Kidney epithelial cell (primary cell): Measurements from ENCODE around the gene LMNB1. TPM values are rescaled to one million over a fixed set of nuclear protein-coding genes. Genes with fewer than 3 reads are reported as not detected.
A peak's percentile ranks its signal among the peaks of the same experiment; 100 is the strongest.

Experiments used
- DNase-seq: peaks from one replicate; pipeline ENCODE4 v3.0.0-alpha.2; 2010; ENCODE audit warnings: low read depth
- H3K27me3 ChIP-seq: 2 replicates; pipeline ENCODE4 v1.6.0; 2011; ENCODE audit warnings: low read length; ENCODE audit not compliant: control insufficient read depth, insufficient read depth
- H3K36me3 ChIP-seq: 2 replicates; pipeline ENCODE4 v1.5.1; 2011; ENCODE audit warnings: low read length; ENCODE audit not compliant: control insufficient read depth, insufficient read depth
- H3K4me3 ChIP-seq: 2 replicates; pipeline ENCODE4 v1.5.1; 2011; ENCODE audit warnings: low read depth, mild to moderate bottlenecking, control low read depth, low read length
- CTCF ChIP-seq: IDR thresholded peaks from 2 replicates; pipeline ENCODE4 v1.5.1; 2011; ENCODE audit warnings: mild to moderate bottlenecking, moderate library complexity, low read length, control low read depth, inconsistent platforms; ENCODE audit not compliant: insufficient read depth, poor library complexity, severe bottlenecking
- total RNA-seq: library from RNA; depleted of rRNA; stranded (reverse); fragments of >200 nt; gene quantifications from 2 replicates; pipeline ENCODE4 v1.2.3, GENCODE V29; 2015

LMNB1 gene
- total RNA-seq, 1 donor from 2014 or later: 39.1 TPM

GRCh38 chr5:126865299-126865698 lies 88.4 kb downstream of the LMNB1 start:
- no peak for DNase-seq
- no peak for TF ChIP-seq CTCF
- Histone ChIP-seq H3K4me3 (no peak overlapping the region), H3K27me3 (no peaks in the 10 kb centered on the region), H3K36me3 (no peaks in the 10 kb centered on the region)

GRCh38 chr5:126866851-126867636 lies 90.1 kb downstream of the LMNB1 start:
- H3K36me3 ChIP-seq: no peaks in the 10 kb centered on the region
- no peaks in the 10 kb centered on the region for H3K27me3 ChIP-seq
- TF ChIP-seq CTCF: no peak
- DNase-seq: no peak
- no peak overlapping the region for H3K4me3 ChIP-seq

- DNase-seq: no peak
These were observed 91.5 kb downstream of the LMNB1 start for GRCh38 chr5:126868338-126869004.

GRCh38 chr5:126869005-126869451 lies 92.1 kb downstream of the LMNB1 start:
- TF ChIP-seq CTCF: no peak
- peak overlapping the region; percentile 28 for H3K4me3 ChIP-seq
- no peaks in the 10 kb centered on the region for H3K36me3 ChIP-seq
- no peaks in the 10 kb centered on the region for H3K27me3 ChIP-seq
- no peak for DNase-seq

More at GRCh38 chr5:126868338-126869004, 91.5 kb downstream of the LMNB1 start:
- no peaks in the 10 kb centered on the region for H3K36me3 ChIP-seq
- TF ChIP-seq CTCF: no peak
- peak overlapping the region; percentile 28 for H3K4me3 ChIP-seq
- no peaks in the 10 kb centered on the region for H3K27me3 ChIP-seq

GRCh38 chr5:126871441-126871840 lies 94.5 kb downstream of the LMNB1 start:
- no peak for DNase-seq
- Histone ChIP-seq H3K4me3 (no peak overlapping the region), H3K36me3 (no peaks in the 10 kb centered on the region), H3K27me3 (no peaks in the 10 kb centered on the region)
- no peak for TF ChIP-seq CTCF
